ENCODE measurements around the gene MPRIP.

The MPRIP gene

DNA sequence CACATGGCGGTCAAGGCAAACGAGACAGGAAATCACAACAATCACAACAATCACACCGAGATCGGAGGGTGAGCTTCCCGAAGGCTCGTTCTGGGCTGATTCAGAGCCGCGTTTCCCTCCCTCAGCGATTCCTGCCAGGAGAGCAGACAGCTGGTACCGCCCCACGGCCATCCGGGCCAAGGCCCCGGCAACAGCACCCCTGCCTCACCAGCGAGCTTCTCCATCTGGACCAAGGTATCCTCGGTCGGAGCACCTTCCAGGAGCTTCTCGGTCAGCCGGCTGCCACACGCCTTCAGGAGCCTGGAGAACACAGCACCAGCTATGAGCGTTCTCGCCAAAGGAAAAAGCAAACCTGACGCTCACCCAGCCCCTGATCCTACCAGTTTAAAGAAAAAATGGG, 179.1 kb downstream of the MPRIP start:
- no peak for FAIRE-seq

DNA sequence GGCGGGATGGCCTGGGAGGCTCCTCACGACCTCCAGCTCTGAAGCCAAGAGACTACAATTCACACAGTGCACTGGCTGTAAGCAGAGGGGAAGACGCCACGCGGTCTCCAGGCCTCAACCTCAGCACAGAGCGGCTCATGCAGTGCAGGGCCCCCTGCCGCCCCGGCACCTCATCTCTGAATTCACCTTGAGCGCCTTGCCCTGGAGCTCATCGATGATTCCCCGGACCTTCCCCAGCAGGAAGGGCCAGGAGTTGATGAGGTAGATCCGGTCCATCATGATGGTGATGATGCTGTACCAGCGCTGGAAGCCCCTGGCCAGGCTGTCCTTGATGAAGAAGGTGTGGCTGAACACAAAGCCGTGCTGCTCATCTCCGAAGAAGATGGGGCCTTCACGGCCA, 181.5 kb downstream of the MPRIP start:
- FAIRE-seq: no peak

DNA sequence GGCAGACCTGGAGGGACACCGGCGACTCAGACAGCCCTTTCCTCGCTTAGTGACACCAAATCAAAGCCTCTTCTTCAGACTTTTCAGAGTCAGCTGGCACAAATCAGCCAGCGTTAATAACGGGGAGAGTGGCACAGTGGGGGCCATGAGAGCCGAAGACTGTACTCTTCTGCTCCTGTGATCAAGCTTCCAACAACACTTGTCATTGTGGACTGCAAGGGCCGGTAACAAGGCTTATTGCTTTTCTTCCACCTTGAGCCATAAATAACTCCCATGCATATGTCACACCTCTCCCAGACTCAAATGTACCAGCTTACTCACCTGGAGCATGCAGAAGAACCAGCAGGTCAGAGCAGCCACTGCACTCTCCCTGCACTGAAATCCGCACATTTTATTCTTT, 181.9 kb downstream of the MPRIP start:
- no peak for FAIRE-seq

DNA sequence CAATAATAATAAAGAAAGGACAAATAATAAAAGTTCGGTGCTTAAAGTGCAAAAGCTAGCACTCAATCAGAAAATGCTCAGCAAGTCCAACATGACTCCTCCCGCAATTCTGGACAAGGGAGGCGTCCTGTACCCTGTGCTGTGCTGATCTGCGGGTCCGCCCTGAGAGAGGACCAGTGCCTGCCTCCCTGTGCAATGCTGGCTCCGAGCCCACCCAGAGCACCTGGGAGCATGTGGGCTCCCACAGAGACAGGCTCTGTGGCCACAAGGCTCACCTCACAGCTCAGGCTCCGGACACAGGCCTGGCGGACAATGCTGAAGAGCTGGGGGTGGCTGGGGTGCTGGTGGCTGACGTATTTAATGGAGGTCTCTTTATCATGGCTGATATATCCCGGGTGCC, 183.6 kb downstream of the MPRIP start:
- no peak for FAIRE-seq

DNA sequence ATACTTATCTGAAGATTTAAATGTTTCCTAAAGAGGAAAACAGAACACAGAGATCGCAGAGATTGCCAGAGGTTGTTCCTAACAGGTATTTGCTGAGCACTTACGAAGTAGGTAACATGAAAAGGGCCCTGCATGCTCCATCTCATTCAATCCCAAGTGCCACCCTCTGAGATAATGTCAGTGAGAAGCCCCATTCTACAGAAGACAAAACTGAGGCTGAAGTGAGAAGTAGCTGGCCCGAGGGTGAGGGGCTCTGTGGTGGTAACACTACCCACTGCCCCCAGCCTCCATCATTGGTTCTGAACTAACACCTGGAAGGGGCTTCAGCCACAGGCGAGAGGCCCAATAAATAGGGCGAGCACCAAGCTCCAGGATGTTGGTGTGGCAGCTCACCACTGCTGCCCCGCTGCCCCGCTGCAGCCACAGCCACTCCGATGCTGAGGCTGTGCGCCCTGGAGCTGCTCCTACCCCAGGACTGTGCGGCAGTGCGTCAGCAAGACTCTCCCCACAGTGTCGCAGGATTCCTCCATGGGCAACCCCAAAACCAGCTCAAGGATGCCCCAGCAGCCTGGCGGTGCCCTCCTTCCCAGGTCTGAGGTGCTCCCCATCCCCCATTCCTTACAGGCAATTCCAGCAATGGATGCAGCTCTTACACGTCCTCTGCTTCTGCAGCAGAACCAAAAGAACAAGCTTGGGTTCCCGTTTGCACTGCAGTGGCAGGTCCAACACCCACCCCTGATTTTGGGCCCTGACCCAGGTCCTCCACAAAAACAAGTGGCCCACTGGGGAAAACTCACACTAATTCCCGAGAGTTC, 184.4 kb downstream of the MPRIP start:
- FAIRE-seq: no peak

DNA sequence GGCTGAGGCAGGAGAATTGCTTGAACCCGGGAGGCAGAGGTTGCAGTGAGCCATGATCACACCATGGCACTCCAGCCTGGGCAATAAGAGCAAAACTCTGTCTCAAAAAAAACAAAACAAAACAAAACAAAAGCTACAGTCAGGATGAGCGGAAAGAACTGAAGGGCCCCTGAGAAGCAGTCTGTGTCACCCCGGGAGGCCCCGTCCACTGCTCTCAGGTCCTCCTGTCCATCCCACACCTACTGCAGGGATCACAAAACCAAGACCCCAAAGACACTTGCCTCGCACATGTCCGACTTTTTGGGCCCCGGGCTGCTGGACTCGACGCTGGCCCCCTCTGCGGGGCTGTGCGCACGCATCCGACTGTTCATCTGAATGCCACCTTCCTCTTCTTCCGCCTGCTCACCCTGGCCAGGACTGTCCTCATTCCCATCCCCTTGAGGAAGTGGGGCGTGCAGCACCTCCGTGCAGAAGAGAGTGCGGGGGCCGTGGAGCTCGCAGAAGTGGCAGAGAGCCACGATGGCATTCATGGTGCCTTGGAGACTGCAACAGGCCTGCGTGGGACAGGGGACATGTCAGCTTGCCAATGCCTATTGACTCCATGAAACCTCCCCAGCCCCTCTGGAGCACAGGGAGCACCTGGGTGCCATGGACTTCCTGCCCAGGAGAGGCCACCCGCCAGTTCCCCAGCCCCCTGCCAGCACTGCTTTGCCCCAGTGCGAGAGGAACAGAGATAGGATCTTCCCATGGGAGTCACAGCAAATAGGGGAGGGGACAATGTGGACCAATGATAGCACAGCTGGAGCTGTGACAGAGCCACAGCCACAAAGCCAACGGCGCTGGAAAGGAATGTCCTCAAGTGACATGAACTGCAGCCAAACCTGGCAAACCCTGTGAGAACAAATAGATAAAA, 185.6 kb downstream of the MPRIP start:
- no peak for FAIRE-seq

DNA sequence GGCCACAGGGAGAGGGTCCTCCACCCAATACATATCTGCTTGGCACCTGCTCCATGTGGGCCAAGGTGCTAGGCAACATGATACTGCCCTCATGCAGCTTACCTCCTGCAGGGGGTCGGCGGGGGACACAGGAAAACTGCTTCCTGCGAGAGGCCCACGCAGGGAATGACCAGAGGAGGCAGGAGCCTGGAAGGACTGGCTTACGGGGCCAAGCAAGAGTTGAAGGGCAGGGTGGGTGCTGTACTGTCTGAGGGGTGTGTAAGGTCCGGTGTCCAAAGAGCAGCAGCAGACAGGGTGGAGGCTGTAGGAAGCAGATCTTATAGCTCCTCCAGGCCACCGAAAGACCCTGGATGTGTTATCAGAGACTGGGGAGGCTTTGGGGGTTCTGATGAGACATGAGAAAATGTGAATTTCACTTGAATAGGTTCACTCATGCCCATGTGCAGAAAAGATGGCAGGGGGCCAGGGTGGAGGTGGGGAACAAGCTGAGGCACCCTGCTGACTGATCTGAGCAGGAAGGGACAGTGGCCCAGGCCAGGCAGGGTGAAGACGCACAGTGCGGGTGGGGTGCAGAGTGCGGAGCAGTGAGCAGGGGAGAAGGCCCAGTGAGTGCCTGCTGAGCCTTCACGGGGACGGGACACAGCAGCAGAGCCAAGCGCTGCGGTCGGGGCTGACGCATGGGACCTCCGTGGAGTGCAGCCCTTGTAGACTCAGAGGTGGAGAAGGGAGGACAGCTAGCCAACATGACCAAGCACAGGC, 186.4 kb downstream of the MPRIP start:
- no peak for FAIRE-seq

DNA sequence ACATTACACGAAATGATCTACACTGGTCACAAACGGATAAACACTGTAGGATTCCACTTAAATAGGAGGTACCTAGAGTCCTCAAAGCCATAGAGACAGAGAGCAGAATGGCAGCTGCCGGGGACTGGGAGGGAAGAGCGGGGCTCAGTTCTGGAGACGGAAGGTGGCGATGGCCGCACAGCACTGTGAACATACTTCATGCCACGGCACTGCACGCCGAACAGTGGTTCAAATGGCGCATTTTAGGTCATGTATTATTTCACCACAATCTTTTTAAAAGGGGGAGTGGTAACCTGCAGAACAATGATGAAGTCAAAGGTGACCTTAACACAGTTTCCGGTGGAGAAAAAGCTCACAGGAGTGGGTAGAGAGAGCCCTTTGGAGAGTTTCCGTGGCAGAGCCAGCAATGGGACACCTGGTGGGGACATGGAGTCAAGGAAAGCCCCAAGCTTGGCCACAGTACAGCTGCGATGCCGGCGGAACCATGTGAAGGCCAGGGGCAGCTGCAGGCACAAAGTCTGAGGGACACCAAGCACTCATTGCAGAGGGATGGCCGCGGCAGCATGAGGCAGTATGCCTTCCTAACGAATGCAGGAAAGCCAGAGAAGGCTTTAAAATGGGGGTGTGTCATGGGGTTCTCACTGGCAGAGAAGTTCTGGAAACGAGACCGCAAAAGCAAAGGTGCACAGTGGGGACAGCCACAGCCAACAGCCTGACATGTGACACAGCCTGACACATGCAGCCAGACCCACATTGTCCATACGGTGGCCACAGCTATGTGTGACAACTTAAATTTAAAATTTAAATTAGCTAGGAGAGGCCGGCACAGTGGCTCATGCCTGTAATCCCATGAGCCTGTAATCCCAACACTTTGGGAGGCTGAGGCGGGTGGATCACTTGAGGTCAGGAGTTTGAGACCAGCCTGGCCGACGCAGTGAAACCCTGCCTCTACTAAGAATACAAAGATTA, 187.4 kb downstream of the MPRIP start:
- FAIRE-seq: no peak

DNA sequence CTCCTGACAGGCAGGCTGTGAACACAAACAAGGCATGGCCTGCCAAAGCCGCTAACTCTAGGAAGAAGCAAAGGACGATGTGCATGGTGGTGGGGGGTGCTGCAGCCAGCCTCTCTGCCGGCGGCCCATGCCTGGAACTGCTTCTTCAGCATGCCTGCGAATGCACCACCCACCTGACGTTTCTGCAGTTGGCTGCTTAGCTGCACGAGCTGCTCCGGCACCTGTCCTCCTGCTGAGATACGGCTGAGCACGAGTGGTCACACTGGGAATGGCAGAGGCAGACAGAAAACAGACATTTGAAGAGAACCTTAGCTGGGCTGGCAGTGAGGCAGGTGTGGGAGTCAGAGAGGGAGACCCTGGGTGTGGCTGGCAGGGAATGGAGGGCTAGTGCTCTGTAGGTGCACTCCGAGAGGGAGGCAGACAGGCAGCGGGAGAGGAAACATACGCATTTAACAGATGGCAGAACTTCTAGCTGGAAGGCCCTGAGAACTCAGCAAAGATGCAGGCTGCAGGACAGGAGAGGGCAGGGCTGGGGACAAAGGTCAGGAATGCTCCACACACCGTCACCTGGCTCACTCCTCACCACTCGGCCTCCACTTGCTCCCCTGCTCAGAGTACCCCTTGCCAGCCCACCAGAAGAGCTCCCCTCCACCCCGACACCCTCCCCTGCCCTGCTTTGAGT, 189.5 kb downstream of the MPRIP start:
- FAIRE-seq: no peak

DNA sequence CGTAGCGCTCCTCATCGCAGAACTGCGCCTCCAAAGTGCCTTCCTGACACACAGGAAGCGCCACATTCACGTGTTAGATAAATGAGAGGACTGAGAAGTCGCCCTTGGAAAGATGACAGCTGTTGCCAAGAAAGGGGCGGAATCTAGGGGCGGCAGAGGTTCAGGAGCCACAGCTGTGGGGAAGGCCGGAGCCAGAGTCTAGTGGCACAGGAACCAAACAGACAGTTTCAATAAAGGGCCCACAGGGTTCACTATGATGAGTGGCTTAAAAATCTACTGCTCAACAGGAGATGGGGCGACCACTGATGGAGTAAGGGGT, 190.0 kb downstream of the MPRIP start:
- no peak for FAIRE-seq

DNA sequence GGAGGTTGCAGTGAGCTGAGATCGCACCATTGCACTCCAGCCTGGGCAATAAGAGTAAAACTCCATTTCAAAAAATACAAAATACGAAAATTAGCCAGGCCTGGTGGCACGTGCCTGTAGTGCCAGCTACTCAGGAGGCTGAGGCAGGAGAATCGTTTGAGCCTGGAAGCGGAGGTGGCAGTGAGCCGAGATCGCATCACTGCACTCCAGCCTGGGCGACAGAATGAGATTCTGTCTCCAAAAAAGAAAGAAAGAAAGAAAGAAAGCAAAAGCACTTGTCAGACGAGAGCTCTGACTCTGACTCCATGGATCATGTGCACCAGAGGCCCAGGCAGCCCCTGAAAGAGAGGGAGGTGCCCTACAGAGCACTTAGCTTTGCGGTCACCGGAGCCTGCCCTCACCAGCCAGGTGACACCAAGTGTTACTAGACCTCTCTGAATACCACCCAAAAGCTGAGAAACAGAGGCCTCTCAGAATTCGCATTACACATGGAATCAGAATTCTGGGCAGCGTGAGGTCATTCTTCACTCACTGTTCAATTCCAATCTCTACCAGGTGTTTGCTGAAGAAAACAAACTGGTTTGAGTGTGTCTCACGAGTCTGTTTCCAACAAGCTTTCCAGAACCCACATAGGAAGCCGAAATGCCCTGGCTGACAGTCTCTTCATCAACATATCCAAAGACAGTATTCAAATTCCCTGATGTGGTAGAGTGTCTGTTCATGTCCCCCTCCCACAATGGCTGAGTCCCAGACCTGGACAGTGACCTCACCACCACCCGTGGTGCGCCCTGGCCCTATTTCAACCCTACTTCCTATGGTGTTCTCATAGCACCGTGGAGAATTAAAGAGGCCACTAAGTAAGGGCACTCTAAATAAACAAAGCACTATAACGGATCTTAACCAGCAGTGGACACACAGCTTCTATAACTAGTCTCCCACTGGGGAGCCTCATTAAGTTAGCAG, 193.2 kb downstream of the MPRIP start:
- FAIRE-seq: no peak

DNA sequence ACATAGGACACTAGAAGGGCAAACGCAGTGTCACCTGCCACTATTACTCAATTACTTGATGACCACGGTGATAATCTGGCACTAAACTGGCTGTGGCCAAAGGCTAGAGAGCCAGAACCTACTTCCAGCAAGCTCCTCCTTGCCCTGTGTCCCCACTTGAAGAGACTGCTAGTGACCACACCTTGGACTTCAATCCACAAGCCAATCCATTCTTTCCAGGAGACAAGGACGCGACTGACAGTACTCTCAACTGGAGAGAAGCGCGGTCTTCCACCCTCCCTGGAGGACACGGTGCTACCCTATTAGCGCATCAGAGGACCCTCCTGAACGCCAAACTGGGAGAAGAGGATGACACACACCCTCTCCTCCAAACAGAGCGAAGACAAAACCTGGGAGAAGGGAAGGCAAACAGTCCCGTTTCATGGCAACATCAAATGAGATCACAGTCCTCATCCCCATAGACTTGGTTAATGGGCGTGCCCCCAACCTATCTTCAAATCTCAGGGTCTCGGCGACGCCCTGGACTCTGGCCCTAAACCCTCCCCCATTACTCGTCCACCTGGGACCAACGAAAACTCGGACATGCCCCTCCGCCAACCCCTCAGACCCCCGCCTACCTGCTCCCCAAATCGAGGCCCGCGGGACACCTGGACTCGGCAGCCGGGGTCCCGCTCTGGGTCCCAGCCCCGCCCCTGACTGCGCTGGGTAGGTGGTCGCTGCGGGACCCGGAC, 194.2 kb downstream of the MPRIP start:
- FAIRE-seq: no peak

DNA sequence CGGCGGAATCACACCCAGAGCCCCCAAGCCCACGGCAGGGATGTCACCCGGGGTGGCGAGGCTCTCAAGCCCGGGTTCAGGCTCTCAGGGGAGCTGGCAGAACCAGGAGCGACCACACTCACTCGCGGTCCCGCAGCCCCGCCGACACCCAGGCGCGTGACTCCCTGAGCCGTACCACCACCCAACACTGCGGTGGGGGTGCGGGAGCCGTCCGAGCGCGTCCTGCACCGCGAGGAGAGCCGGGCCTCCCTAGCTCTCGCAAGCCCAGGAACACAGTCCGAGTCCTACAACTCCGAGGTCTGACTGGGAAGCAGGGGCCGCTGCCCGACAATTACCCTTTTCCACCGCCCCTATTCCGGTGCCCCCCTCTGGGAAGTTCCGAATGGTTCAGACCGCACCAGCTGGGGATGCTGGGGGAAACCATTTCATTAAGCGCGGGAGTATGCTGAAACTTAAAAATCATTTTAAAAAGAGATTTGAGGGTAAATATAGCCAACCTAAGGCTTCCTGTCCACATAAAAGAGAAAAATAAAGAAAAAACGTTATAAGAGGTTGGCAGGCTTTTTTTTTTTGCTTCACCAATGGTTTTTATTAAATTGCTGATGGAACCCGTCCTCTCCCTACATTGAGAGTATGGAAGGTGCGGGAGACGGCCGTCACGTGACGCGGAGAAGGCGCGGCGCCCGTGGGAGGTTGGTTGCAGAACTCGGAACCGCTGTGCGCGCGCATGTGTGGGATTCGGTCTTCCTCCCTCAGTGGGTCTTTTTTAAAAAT, 195.0 kb downstream of the MPRIP start, which contains the start of gene FLCN:
Gene FLCN (minus strand): TSS at position 143 of the 774 bp plus-strand sequence. CDS start 9,031 bp downstream, outside the sequence.
- peak; percentile 46 for FAIRE-seq

DNA sequence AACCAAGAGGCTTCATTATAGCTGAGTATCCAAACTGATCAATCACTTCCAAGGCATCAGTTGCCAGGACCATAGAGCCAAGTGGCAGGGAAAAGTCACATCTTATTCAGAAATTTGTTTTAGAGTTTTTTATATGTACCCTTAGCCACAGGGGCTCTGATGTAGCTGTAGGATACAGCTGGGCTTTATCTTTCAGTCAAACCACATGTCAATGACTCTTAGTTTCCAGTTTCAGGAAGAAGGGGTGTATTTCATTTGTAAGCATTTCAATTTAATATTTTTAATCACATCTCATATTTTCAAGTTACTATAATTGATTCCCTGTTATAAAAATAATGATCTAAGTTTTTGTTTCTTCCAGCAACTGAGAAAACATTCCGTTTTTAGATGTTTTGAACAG, 197.6 kb downstream of the MPRIP start:
- FAIRE-seq: no peak

DNA sequence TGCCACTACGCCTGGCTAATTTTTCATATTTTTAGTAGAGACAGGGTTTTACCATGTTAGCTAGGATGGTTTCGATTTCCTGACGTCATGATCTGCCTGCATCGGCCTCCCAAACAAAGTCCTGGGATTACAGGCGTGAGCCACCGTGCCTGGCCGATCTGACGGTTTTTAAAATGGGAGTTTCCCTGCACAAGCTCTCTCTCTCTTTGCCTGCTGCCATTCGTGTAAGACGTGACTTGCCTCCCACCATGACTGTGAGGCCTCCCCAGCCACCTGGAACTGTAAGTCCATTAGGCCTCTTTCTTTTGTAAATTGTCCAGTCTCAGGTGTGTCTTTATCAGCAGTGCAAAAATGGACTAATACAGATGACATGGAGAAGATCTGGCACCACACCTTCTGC, 199.4 kb downstream of the MPRIP start:
- FAIRE-seq: no peak

DNA sequence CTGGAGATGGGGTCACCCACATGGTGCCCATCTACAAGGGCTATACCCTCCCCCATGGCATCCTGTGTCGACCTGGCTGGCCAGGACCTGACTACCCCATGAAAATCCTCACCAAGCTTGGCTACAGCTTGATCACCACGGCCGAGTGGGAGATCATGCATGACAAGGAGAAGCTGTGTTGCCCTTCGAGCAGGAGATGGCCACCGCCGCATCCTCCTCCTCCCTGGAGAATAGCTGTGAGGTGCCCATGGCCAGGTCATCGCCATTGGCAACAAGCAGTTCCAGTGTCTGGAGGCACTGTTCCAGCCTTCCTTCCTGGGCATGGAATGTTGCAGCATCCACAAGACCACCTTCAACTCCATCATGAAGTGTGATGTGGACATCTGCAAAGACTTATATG, 200.0 kb downstream of the MPRIP start:
- no peak for FAIRE-seq
